SU-DHL-6 (cell line): ENCODE data around the gene DOCK1.

Source experiments
- H2AFZ ChIP-seq: fragments of 200-600 bp; sonication (generic); 2 replicates; pipeline ENCODE4 v1.6.1; 2014; ENCODE audit warnings: low read depth, mild to moderate bottlenecking, moderate library complexity, mixed read lengths, antibody characterized with exemption, low read length; ENCODE audit not compliant: severe bottlenecking
- H3F3A ChIP-seq: fragments of 200-600 bp; shearing (Covaris generic); 2 replicates; pipeline ENCODE4 v1.6.0; 2016; ENCODE audit warnings: antibody characterized with exemption, mild to moderate bottlenecking; ENCODE audit not compliant: insufficient read depth
- H3K27ac ChIP-seq: fragments of 200-600 bp; sonication (generic); 2 replicates; pipeline ENCODE4 v1.5.1; 2016; ENCODE audit warnings: low read depth, mild to moderate bottlenecking, low read length, moderate library complexity, mixed read lengths
- H3K27me3 ChIP-seq: fragments of 200-600 bp; sonication (generic), shearing (Covaris generic); 2 replicates; pipeline ENCODE4 v1.6.0; 2014; ENCODE audit warnings: mild to moderate bottlenecking, low read length
- H3K36me3 ChIP-seq: fragments of 200-600 bp; sonication (generic); 2 replicates; pipeline ENCODE4 v1.6.1; 2014; ENCODE audit warnings: mild to moderate bottlenecking, low read length, mixed read lengths
- H3K4me2 ChIP-seq: fragments of 300-600, 200-600 bp; shearing (Covaris generic), sonication (generic); 2 replicates; pipeline ENCODE4 v1.6.0; 2014; ENCODE audit warnings: low read length, low read depth, mild to moderate bottlenecking; ENCODE audit not compliant: poor library complexity, severe bottlenecking
- H3K4me3 ChIP-seq: fragments of 200-600 bp; sonication (generic); 2 replicates; pipeline ENCODE4 v1.5.1; 2014; ENCODE audit warnings: antibody characterized with exemption, low read length, mild to moderate bottlenecking, mixed read lengths; ENCODE audit not compliant: insufficient read depth, poor library complexity, severe bottlenecking
- H3K79me2 ChIP-seq: fragments of 200-600 bp; sonication (generic); 2 replicates; pipeline ENCODE4 v1.6.1; 2014; ENCODE audit warnings: mild to moderate bottlenecking, low read length, moderate library complexity; ENCODE audit not compliant: insufficient read depth
- H3K9ac ChIP-seq: fragments of 200-600 bp; sonication (generic); 2 replicates; pipeline ENCODE4 v1.7.0; 2014; ENCODE audit warnings: mild to moderate bottlenecking, low read length
- H3K9me2 ChIP-seq: fragments of 200-600 bp; sonication (generic); replicated peaks from 2 replicates; pipeline ENCODE4 v1.6.1; 2014; ENCODE audit warnings: low read length; ENCODE audit not compliant: insufficient read depth
- H3K9me3 ChIP-seq: fragments of 200-600 bp; sonication (generic); 2 replicates; pipeline ENCODE4 v1.6.1; 2014; ENCODE audit warnings: low read length, mixed read lengths; ENCODE audit not compliant: insufficient read depth
- H4K20me1 ChIP-seq: fragments of 200-600 bp; sonication (generic); 2 replicates; pipeline ENCODE4 v1.6.1; 2014; ENCODE audit warnings: low read depth, mild to moderate bottlenecking, antibody characterized with exemption, low read length, moderate library complexity, mixed read lengths
- CTCF ChIP-seq: fragments of 200-600 bp; sonication (generic); IDR thresholded peaks from one replicate; pipeline ENCODE4 v1.5.1; 2017; ENCODE audit warnings: antibody characterized with exemption, mild to moderate bottlenecking, low read length, moderate library complexity; ENCODE audit not compliant: insufficient read depth, poor library complexity, severe bottlenecking
- EZH2phosphoT487 ChIP-seq: fragments of 200-600 bp; sonication (generic), shearing (Covaris generic); conservative IDR thresholded peaks from 2 replicates; pipeline ENCODE4 v1.6.1; 2018; ENCODE audit warnings: mild to moderate bottlenecking, antibody characterized with exemption, low read length, moderate library complexity, mixed read lengths

Gene DOCK1

GRCh38 chr10:127145173-127145572 lies 239.9 kb downstream of the DOCK1 start:
- H4K20me1 ChIP-seq, result no peaks in the 10 kb centered on the region
- no peaks in the 10 kb centered on the region for H3F3A ChIP-seq
- no peak for TF ChIP-seq EZH2phosphoT487
- TF ChIP-seq CTCF, result no peak
- H3K4me3 ChIP-seq, result no peak overlapping the region
- no peaks in the 10 kb centered on the region for H3K79me2 ChIP-seq
- no peak overlapping the region for H2AFZ ChIP-seq
- no peaks in the 10 kb centered on the region for H3K9me2 ChIP-seq
- no peak overlapping the region for H3K27ac ChIP-seq
- no peaks in the 10 kb centered on the region for H3K36me3 ChIP-seq
- H3K9me3 ChIP-seq, result no peaks in the 10 kb centered on the region
- H3K4me2 ChIP-seq, result no peak overlapping the region
- H3K27me3 ChIP-seq, result no peaks in the 10 kb centered on the region
- no peak overlapping the region for H3K9ac ChIP-seq

GRCh38 chr10:127146661-127147060 lies 241.4 kb downstream of the DOCK1 start:
- Histone ChIP-seq H3K9ac (no peak overlapping the region), H3K4me2 (no peak overlapping the region), H4K20me1 (no peaks in the 10 kb centered on the region), H3K9me2 (no peaks in the 10 kb centered on the region), H3K4me3 (no peak overlapping the region), H3K36me3 (no peaks in the 10 kb centered on the region), H2AFZ (no peak overlapping the region), H3F3A (no peaks in the 10 kb centered on the region), H3K27ac (no peak overlapping the region), H3K27me3 (no peaks in the 10 kb centered on the region), H3K9me3 (no peaks in the 10 kb centered on the region), H3K79me2 (no peaks in the 10 kb centered on the region)
- TF ChIP-seq CTCF (no peak), EZH2phosphoT487 (no peak)

GRCh38 chr10:127148066-127148932 lies 243.1 kb downstream of the DOCK1 start:
- H3K36me3 ChIP-seq, result no peaks in the 10 kb centered on the region
- no peak overlapping the region for H3K4me2 ChIP-seq
- H4K20me1 ChIP-seq, result no peaks in the 10 kb centered on the region
- H3K27ac ChIP-seq, result no peak overlapping the region
- no peaks in the 10 kb centered on the region for H3K9me3 ChIP-seq
- no peaks in the 10 kb centered on the region for H3K27me3 ChIP-seq
- no peaks in the 10 kb centered on the region for H3K9me2 ChIP-seq
- H3F3A ChIP-seq, result no peaks in the 10 kb centered on the region
- H3K79me2 ChIP-seq, result no peaks in the 10 kb centered on the region
- TF ChIP-seq CTCF (no peak), EZH2phosphoT487 (no peak)
- H3K9ac ChIP-seq, result no peak overlapping the region
- H2AFZ ChIP-seq, result no peak overlapping the region
- no peak overlapping the region for H3K4me3 ChIP-seq
